HT-29 (cell line): ENCODE measurements around the gene OR2AT4. TPM values are rescaled to one million over a fixed set of nuclear protein-coding genes. Genes with fewer than 3 reads are reported as not detected.

ENCODE experiments used
- total RNA-seq: library from RNA; depleted of rRNA; stranded (reverse); fragments of >200 nt; shearing (Covaris generic); gene quantifications from 2 replicates; pipeline ENCODE4 v1.2.3, GENCODE V29; 2014; rRNA removed

The OR2AT4 gene
- total RNA-seq, 1 experiment from 2014 or later, result not detected

Other genes with a start within 250 kb of the OR2AT4 start
- gene XRRA1, start 147.8 kb downstream of the OR2AT4 start, total RNA-seq, result 3.8 and 8.9 TPM in 2 replicates
- gene SPCS2, start 147.6 kb downstream of the OR2AT4 start, total RNA-seq, result 41.3 and 57.1 TPM in 2 replicates
- gene NEU3, start 107.9 kb downstream of the OR2AT4 start, total RNA-seq, result 33.9 and 43.5 TPM in 2 replicates
- gene SLCO2B1, start 54.2 kb upstream of the OR2AT4 start, total RNA-seq, result 0.55 and 1.9 TPM in 2 replicates
- gene TPBGL, start 143.9 kb upstream of the OR2AT4 start, total RNA-seq, result not detected in 2 replicates